ENCODE data around the gene MTCL3.
"Not testable (repeated sequence)": the region's sequence is repeated elsewhere in the genome, so short reads cannot be mapped to it uniquely, and the experiment has no call there.

The MTCL3 gene

GRCh38 chr6:127441881-127442280, 77.3 kb downstream of the MTCL3 start:
- H3K4me1 Mint-ChIP-seq (ENCODE audit: unreplicated experiment), result peaks cover 4% of the 10 kb centered on the region
- DNase-seq (ENCODE audit: low spot score), result no peak
- H3K4me3 Mint-ChIP-seq (ENCODE audit: unreplicated experiment), result no peak overlapping the region
- no peak for TF ChIP-seq CTCF (IDR thresholded peaks at IDR 0.05; ENCODE audit: unreplicated experiment)
- H3K27me3 Mint-ChIP-seq (ENCODE audit: unreplicated experiment), result no peaks in the 10 kb centered on the region
- no peak overlapping the region for H3K27ac Mint-ChIP-seq (ENCODE audit: unreplicated experiment)
- H3K9me3 Mint-ChIP-seq (ENCODE audit: unreplicated experiment), result no peaks in the 10 kb centered on the region
- no peaks in the 10 kb centered on the region for H3K36me3 Mint-ChIP-seq (ENCODE audit: low read depth, unreplicated experiment)

- no peak overlapping the region for H3K4me3 Mint-ChIP-seq (ENCODE audit: unreplicated experiment)
- no peak overlapping the region for H3K27ac Mint-ChIP-seq (ENCODE audit: unreplicated experiment)
- no peaks in the 10 kb centered on the region for H3K36me3 Mint-ChIP-seq (ENCODE audit: low read depth, unreplicated experiment)
- TF ChIP-seq CTCF (IDR thresholded peaks at IDR 0.05; ENCODE audit: unreplicated experiment), result no peak
- H3K27me3 Mint-ChIP-seq (ENCODE audit: unreplicated experiment), result no peaks in the 10 kb centered on the region
- no peaks in the 10 kb centered on the region for H3K9me3 Mint-ChIP-seq (ENCODE audit: unreplicated experiment)
- DNase-seq (ENCODE audit: low spot score), result no peak
- peaks cover 11% of the 10 kb centered on the region for H3K4me1 Mint-ChIP-seq (ENCODE audit: unreplicated experiment)
These were observed 79.4 kb downstream of the MTCL3 start for GRCh38 chr6:127439718-127440117.

- Mint-ChIP-seq H3K4me1 (ENCODE audit: unreplicated experiment) (peaks cover 8% of the 10 kb centered on the region), H3K4me3 (ENCODE audit: unreplicated experiment) (no peak overlapping the region), H3K36me3 (ENCODE audit: low read depth, unreplicated experiment) (no peaks in the 10 kb centered on the region), H3K27me3 (ENCODE audit: unreplicated experiment) (no peaks in the 10 kb centered on the region), H3K27ac (ENCODE audit: unreplicated experiment) (no peak overlapping the region), H3K9me3 (ENCODE audit: unreplicated experiment) (no peaks in the 10 kb centered on the region)
- no peak for TF ChIP-seq CTCF (IDR thresholded peaks at IDR 0.05; ENCODE audit: unreplicated experiment)
- DNase-seq (ENCODE audit: low spot score), result no peak
These were observed 82.5 kb downstream of the MTCL3 start for GRCh38 chr6:127436578-127437110.

GRCh38 chr6:127435626-127436220, 83.4 kb downstream of the MTCL3 start:
- Mint-ChIP-seq H3K9me3 (ENCODE audit: unreplicated experiment) (no peaks in the 10 kb centered on the region), H3K36me3 (ENCODE audit: low read depth, unreplicated experiment) (no peaks in the 10 kb centered on the region), H3K4me1 (ENCODE audit: unreplicated experiment) (peaks cover 8% of the 10 kb centered on the region), H3K4me3 (ENCODE audit: unreplicated experiment) (no peak overlapping the region), H3K27me3 (ENCODE audit: unreplicated experiment) (no peaks in the 10 kb centered on the region), H3K27ac (ENCODE audit: unreplicated experiment) (no peak overlapping the region)
- DNase-seq (ENCODE audit: low spot score), result no peak
- no peak for TF ChIP-seq CTCF (IDR thresholded peaks at IDR 0.05; ENCODE audit: unreplicated experiment)

GRCh38 chr6:127434651-127435050, 84.5 kb downstream of the MTCL3 start:
- Mint-ChIP-seq H3K9me3 (ENCODE audit: unreplicated experiment) (no peaks in the 10 kb centered on the region), H3K27me3 (ENCODE audit: unreplicated experiment) (no peaks in the 10 kb centered on the region), H3K4me3 (ENCODE audit: unreplicated experiment) (no peak overlapping the region), H3K4me1 (ENCODE audit: unreplicated experiment) (peaks cover 8% of the 10 kb centered on the region), H3K36me3 (ENCODE audit: low read depth, unreplicated experiment) (no peaks in the 10 kb centered on the region), H3K27ac (ENCODE audit: unreplicated experiment) (no peak overlapping the region)
- TF ChIP-seq CTCF (IDR thresholded peaks at IDR 0.05; ENCODE audit: unreplicated experiment), result no peak
- DNase-seq (ENCODE audit: low spot score), result no peak

GRCh38 chr6:127428562-127428961, 90.6 kb downstream of the MTCL3 start:
- DNase-seq (ENCODE audit: low spot score); H3K27ac Mint-ChIP-seq (ENCODE audit: unreplicated experiment); H3K27me3 Mint-ChIP-seq (ENCODE audit: unreplicated experiment); H3K4me3 Mint-ChIP-seq (ENCODE audit: unreplicated experiment); H3K4me1 Mint-ChIP-seq (ENCODE audit: unreplicated experiment); H3K9me3 Mint-ChIP-seq (ENCODE audit: unreplicated experiment); H3K36me3 Mint-ChIP-seq (ENCODE audit: low read depth, unreplicated experiment): not testable (repeated sequence)
